Natural killer cell (primary cell): ENCODE results near the gene BRD9. TPM values are rescaled to one million over a fixed set of nuclear protein-coding genes. Genes with fewer than 3 reads are reported as not detected.

Source experiments
- ATAC-seq, 3 donors: fragments of 150-1000 bp in 2 of 3; fragments of 200-7000 bp in 1 of 3; cut with Tn5 transposase; 1 replicate in 1 of 3; 2 replicates in 2 of 3; pipeline ENCODE4 v1.10.0; 2021; ENCODE audit warnings: mild to moderate bottlenecking in 2 of 3, moderate library complexity in 2 of 3
- DNase-seq, 2 donors: peaks; one replicate each; pipeline versions ENCODE4 v3.0.0 to v3.0.0-alpha.2; 2013 to 2021; ENCODE audit warnings: mixed read lengths in 1 of 2
- H3K27ac ChIP-seq: one replicate; pipeline ENCODE4 v1.5.1; 2013; ENCODE audit warnings: mild to moderate bottlenecking, low read length
- H3K27me3 ChIP-seq: one replicate; pipeline ENCODE4 v1.6.1; 2013; ENCODE audit warnings: low read length; ENCODE audit not compliant: control insufficient read depth, insufficient read depth
- H3K36me3 ChIP-seq: one replicate; pipeline ENCODE4 v1.6.1; 2013; ENCODE audit warnings: low read length; ENCODE audit not compliant: control insufficient read depth, insufficient read depth
- H3K4me1 ChIP-seq: one replicate; pipeline ENCODE4 v1.6.1; 2013; ENCODE audit warnings: low read length; ENCODE audit not compliant: control insufficient read depth, insufficient read depth
- H3K4me3 ChIP-seq: one replicate; pipeline ENCODE4 v1.5.1; 2013; ENCODE audit warnings: low read length
- H3K9me3 ChIP-seq: one replicate; pipeline ENCODE4 v1.6.1; 2013; ENCODE audit warnings: low read length; ENCODE audit not compliant: control insufficient read depth, insufficient read depth
- H3K27ac Mint-ChIP-seq, 2 donors: one replicate each; pipeline ENCODE4 v1.8.0; 2022; ENCODE audit warnings: mild to moderate bottlenecking in 2 of 2, mixed read lengths in 2 of 2, moderate library complexity in 1 of 2
- H3K27me3 Mint-ChIP-seq, 2 donors: one replicate each; pipeline ENCODE4 v1.8.0; 2022; ENCODE audit warnings: low read depth in 2 of 2, mixed read lengths in 2 of 2
- H3K36me3 Mint-ChIP-seq: one replicate; pipeline ENCODE4 v1.8.0; 2022; ENCODE audit warnings: mixed read lengths
- H3K4me1 Mint-ChIP-seq, 2 donors: one replicate each; pipeline ENCODE4 v1.8.0; 2022; ENCODE audit warnings: mixed read lengths in 2 of 2
- H3K4me3 Mint-ChIP-seq: one replicate; pipeline ENCODE4 v1.8.0; 2022; ENCODE audit warnings: mild to moderate bottlenecking, moderate library complexity, mixed read lengths
- H3K9me3 Mint-ChIP-seq, 2 donors: one replicate each; pipeline ENCODE4 v1.8.0; 2022; ENCODE audit warnings: mixed read lengths in 2 of 2
- WGBS: methylation state at CpG from one replicate; pipeline ENCODE4 v1.1.7; 2013; ENCODE audit warnings: missing lambda C conversion rate; ENCODE audit not compliant: insufficient coverage; 5-methylcytosine and 5-hydroxymethylcytosine counted together
- intact Hi-C: fragments of 100-400 bp; cut with micrococcal nuclease; formaldehyde crosslinking; loops from one replicate; pipeline ENCODE4 v1.14.2; 2022
- total RNA-seq, 4 donors: library from RNA; stranded (reverse); fragments of 120-200 nt in 1 of 4; gene quantifications; one replicate each; pipeline versions ENCODE4 v1.2.3 to v1.2.4, GENCODE V29; 2013 to 2022
- TF ChIP-seq, protein P1 (sequence below): fragments of 200-600 bp; IDR thresholded peaks from one replicate; pipeline ENCODE4 v1.8.0; 2022; ENCODE audit warnings: antibody characterized with exemption

BRD9 gene
- total RNA-seq, 3 donors from 2014 or later (not counting 1 experiment from before 2014, with no cell fraction given), result 59.7 to 80.0 (median 76.0) TPM

DNA sequence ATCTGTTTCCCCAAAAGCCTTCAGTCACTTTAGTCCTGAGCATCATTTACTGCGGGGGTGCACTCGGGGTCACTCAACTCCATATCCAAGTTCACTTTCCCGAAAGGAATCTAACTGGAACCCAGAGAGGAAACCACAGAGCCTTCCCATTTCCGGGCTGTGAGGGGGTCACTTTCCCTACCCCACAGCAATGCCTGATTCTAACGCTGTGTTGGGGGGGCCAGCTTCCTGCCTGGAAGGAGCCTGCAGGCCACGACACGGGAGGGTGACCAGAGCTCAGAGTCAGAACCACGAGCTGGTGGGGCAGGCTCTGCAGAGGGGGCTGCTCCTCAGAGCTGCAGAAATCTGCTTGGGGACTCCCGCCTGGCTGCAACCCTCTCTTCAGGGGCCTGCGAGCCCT, 20.3 kb downstream of the BRD9 start:
- no peak overlapping the region for H3K4me3 Mint-ChIP-seq
- DNase-seq (no peak), ATAC-seq (no peak)
- Histone ChIP-seq H3K36me3 (peaks cover 81% of the 10 kb centered on the region), H3K27me3 (no peaks in the 10 kb centered on the region), H3K4me3 (no peak overlapping the region), H3K9me3 (no peaks in the 10 kb centered on the region), H3K4me1 (no peaks in the 10 kb centered on the region), H3K27ac (no peak overlapping the region)
- no peak overlapping the region for H3K27ac Mint-ChIP-seq
- intact Hi-C loops, result no loop called here
- H3K27me3 Mint-ChIP-seq, result no peaks in the 10 kb centered on the region
- peaks cover 16% of the 10 kb centered on the region for H3K36me3 Mint-ChIP-seq
- WGBS, result 86% methylated on average over 10 of the region's 10 CpGs
- peaks cover 5 to 7% of the 10 kb centered on the region in 2 donors for H3K4me1 Mint-ChIP-seq
- H3K9me3 Mint-ChIP-seq, result no peaks in the 10 kb centered on the region
- TF ChIP-seq, protein P1, sequence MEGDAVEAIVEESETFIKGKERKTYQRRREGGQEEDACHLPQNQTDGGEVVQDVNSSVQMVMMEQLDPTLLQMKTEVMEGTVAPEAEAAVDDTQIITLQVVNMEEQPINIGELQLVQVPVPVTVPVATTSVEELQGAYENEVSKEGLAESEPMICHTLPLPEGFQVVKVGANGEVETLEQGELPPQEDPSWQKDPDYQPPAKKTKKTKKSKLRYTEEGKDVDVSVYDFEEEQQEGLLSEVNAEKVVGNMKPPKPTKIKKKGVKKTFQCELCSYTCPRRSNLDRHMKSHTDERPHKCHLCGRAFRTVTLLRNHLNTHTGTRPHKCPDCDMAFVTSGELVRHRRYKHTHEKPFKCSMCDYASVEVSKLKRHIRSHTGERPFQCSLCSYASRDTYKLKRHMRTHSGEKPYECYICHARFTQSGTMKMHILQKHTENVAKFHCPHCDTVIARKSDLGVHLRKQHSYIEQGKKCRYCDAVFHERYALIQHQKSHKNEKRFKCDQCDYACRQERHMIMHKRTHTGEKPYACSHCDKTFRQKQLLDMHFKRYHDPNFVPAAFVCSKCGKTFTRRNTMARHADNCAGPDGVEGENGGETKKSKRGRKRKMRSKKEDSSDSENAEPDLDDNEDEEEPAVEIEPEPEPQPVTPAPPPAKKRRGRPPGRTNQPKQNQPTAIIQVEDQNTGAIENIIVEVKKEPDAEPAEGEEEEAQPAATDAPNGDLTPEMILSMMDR, result no peak

DNA sequence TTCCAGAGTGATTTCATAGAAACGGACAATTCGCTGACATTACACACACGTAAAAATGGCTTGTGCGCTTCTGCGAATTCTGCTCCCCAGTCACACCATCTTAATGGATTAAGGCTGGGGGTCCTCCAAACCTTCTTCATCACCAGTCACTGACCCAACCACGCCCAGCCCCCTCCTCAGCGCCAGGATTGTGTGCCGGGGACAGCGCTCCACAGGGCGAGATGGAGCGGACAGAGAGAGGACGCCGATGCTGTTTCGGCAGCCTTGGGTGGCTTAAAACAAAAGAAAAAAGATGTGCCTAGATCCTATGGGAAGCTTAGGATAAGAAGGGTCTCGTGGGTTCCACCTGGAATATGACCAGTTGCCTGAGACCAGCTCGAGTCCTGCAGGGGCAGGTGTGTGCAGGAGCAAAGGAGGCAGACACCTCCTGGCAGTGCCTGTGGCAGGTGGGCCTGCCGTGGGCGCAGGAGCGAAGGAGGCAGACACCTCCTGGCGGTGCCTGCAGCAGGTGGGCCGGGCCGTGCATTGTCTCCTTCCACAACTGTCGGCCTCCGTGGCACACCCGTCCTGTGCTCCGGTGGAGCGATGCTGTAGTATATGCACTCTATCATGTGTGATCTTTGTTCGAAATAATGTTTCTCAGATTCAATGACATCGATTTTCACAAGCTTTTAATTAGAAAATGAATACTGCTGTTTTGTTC, 20.9 kb downstream of the BRD9 start:
- H3K27me3 ChIP-seq, result no peaks in the 10 kb centered on the region
- intact Hi-C loops, result no loop called here
- H3K36me3 ChIP-seq, result peaks cover 83% of the 10 kb centered on the region
- H3K36me3 Mint-ChIP-seq, result peaks cover 16% of the 10 kb centered on the region
- H3K27me3 Mint-ChIP-seq, result no peaks in the 10 kb centered on the region
- no peak overlapping the region for H3K4me3 Mint-ChIP-seq
- H3K4me1 Mint-ChIP-seq, result peaks cover 5 to 7% of the 10 kb centered on the region in 2 donors
- 96% methylated on average over 29 of the region's 29 CpGs for WGBS
- H3K9me3 Mint-ChIP-seq, result no peaks in the 10 kb centered on the region
- no peaks in the 10 kb centered on the region for H3K4me1 ChIP-seq
- no peak overlapping the region for H3K27ac Mint-ChIP-seq
- no peak overlapping the region for H3K27ac ChIP-seq
- no peaks in the 10 kb centered on the region for H3K9me3 ChIP-seq
- TF ChIP-seq, protein P1, result no peak
- ATAC-seq, result no peak
- no peak for DNase-seq
- H3K4me3 ChIP-seq, result no peak overlapping the region

DNA sequence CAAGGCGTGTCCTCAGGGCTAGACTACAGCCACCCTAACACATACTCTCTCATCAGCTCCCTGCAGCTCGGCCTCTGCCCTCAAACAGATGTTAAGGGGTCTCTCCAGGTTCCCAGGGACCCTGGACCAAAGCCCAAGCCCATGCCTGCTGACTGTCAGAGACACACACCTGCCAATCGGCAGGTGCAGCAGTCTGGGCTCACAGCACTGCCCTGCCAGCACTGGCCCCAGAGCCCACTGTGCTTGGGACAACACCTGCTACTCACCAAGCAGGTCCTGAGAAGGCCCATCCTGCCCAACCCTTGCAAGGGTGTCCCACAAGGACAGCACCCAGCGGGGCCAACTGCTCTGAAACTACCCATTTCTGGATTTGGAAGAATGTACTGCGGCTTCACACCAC, 21.6 kb downstream of the BRD9 start:
- Mint-ChIP-seq H3K4me1 (peaks cover 5 to 7% of the 10 kb centered on the region in 2 donors), H3K4me3 (no peak overlapping the region), H3K36me3 (peaks cover 16% of the 10 kb centered on the region), H3K27ac (no peak overlapping the region), H3K9me3 (no peaks in the 10 kb centered on the region), H3K27me3 (no peaks in the 10 kb centered on the region)
- Histone ChIP-seq H3K9me3 (no peaks in the 10 kb centered on the region), H3K36me3 (peaks cover 82% of the 10 kb centered on the region), H3K27me3 (no peaks in the 10 kb centered on the region), H3K4me3 (no peak overlapping the region), H3K27ac (no peak overlapping the region), H3K4me1 (no peaks in the 10 kb centered on the region)
- DNase-seq (no peak), ATAC-seq (no peak)
- TF ChIP-seq, protein P1, result no peak
- intact Hi-C loops, result no loop called here
- 95% methylated on average over 5 of the region's 5 CpGs for WGBS
